Epithelial cell of prostate (primary cell): ENCODE results near the gene EXTL1.
A peak's percentile ranks its signal among the peaks of the same experiment; 100 is the strongest.

Experiments used
- DNase-seq: peaks from one replicate; pipeline ENCODE4 v3.0.0-alpha.2; 2011; ENCODE audit warnings: low read depth, low spot score
- H3K27ac ChIP-seq: fragments of 450-650 bp; 2 replicates; pipeline ENCODE4 v1.5.1; 2017; ENCODE audit warnings: mild to moderate bottlenecking

EXTL1 gene

DNA sequence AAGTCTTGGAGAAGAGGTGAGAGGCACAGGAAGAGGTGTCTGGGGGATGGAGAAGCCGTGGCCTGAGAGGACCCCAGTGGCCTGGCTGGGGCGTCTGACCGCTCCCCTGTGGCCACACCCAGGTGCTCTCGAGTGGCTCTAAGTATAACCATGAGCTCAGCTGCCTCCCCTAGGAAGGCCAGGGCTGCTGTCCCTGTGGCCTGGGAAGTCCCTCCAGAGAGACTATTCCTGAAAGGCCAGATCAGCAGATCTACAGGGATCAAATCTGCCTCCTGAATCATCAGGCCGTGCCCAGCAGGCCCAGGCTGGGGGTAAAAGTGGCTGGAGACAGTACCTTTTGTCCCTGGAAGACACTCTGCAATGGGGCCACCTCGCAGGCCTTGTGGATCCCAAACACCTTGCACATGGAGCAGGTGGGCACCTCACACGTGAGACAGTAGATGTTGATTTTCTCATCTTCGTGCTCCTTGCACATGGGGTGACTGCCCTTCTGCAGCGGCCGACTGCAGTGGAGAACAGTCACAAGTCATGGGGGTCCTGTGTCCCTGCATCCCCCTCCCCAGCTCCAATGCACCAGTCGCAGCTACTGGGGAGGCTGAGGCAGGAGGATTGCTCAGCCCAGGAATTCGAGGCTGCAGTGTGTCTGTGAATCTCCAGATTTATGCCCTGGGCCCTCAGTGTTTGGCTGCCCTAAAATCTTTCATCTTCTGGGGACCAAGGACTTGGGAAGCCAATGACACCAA, 39.4 kb downstream of the EXTL1 start:
- no peak overlapping the region for H3K27ac ChIP-seq
- DNase-seq = no peak

DNA sequence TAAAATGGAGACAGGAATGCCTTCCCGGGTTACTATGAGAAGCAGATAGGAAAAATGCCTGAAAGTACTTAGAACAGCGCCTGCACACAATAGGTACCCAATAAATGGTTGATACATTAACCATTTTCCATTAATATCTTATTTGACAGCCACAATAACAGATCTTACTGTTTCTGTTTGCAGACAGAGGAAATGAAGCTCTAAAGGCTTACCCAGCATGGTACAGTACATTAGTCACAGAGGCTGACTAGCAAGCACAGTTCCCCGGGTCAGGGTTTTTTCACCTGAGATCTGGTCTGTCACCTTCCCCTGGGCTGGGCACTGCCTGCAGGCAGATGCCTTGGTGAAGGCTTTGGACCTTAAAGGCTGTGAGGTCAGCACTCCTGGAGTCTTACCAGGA, 43.0 kb downstream of the EXTL1 start:
- DNase-seq = no peak
- no peak overlapping the region for H3K27ac ChIP-seq

DNA sequence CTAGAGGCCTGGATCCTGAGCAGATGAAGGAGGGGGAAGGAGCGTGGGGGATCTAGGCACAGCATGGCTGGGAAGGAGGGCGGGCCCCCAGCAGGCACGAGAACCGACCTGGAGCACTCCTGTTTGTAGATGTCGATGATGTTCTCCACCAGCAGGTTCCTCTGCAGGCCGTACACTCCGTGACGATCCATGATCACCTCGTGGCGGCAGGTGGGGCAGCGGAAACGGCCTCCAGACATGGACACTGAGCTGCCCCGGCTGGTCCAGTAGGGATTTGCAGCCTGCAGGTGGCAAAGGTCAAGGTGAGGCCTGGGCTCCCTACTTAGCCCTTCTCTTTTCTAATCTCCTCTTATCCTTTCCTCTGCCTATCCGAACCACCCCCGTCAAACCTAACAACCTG, 44.6 kb downstream of the EXTL1 start:
- H3K27ac ChIP-seq = no peak overlapping the region
- DNase-seq = no peak

DNA sequence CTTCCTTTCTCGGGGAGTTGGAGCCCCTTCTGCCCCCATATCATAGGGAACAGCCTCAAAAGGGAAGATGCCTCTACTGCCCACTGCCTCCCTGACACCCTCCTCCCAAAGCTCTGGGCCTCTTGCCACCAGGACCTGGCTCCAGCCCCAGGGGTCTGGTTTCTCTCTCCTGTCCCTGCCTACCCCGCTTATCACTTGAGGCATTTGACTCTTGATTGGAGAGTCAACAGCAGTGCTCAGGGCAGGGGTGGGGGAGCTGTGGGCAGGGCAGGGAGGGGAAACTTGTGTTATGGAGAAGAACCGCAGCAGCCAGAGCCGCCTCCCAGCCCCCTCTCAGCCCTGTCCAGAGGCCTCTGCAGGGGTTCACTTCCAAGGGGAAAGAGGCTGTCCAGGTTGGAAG, 45.3 kb downstream of the EXTL1 start:
- H3K27ac ChIP-seq = no peak overlapping the region

DNA sequence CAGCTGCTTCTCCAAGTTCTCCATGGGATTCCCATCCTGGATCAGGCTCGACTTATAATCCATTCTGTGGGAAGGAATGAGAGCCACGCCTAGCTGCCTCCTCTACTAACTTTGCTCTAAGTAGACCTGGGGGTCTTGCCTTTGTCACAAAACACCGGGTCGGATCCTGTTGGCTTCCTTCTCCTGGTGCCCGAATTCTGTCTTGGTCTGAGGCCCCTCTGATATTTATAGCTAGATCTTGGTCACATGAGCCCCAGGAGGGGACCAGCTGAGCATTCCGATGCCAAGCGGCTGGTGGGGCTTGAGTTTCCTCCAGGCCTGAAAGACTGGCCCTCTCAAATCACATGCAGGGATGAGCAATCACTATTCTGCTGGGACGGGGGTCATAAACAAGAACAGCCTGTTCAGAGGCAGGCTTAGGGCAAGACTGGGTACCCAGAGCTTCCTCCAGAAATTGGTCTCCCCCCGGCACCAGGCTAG, 45.9 kb downstream of the EXTL1 start, which contains the start of gene TRIM63:
TRIM63 (minus strand) TSS at position 199 of the 480 bp plus-strand sequence; CDS start at position 63, 136 bp downstream.
- H3K27ac ChIP-seq = peak within 1 kb of the TSS; percentile 21
- DNase-seq = no peak

More for the DNA sequence above, 45.3 kb downstream of the EXTL1 start:
- no peak for DNase-seq

DNA sequence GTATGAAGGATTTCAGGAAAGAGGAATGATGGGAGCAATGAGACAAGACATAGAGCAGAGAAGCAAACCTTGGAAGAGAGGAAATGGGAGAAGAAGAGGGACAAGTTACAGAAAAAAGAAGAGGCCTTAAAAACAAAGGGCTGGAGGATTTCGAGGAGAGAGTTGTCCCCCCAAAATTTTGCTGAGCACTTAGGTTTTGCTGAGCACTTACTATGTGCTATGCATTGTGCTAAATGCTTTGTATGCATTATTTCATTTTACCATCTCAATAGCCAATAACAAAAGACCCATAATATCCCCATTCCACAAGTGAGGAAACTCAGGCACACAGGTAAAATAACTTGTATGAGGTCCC, 48.3 kb downstream of the EXTL1 start:
- no peak overlapping the region for H3K27ac ChIP-seq
- DNase-seq = no peak

DNA sequence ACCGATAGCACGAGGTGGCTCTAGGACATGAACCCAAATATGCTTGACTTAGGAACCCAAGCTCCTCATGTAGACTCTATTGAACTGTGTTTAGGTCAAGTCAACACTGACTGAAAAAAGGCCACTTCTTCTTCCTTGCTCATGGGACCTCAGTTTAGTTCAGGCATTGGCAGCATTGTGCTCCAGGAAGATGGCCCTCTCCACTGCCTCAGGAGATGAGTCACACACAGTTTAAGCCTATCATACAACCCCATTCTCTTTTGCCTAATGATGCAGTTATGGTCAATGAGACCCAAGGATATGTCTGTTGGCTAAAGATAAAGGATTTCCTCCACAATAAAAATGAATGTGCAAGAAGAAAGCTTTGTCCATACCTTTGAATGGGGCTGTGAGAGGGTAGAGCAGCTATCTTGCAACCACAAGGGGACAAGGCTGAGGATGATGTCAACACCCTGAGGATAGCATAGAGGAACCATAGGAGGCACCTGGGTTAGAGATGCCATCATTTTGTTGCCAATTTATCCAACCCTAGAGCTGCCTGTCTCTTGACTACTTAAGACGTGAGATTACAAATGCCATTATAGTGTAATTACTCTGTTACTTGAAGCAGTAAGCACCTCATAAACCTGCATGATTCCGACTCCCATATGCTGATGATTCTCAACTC, 48.9 kb downstream of the EXTL1 start:
- no peak overlapping the region for H3K27ac ChIP-seq
- no peak for DNase-seq

DNA sequence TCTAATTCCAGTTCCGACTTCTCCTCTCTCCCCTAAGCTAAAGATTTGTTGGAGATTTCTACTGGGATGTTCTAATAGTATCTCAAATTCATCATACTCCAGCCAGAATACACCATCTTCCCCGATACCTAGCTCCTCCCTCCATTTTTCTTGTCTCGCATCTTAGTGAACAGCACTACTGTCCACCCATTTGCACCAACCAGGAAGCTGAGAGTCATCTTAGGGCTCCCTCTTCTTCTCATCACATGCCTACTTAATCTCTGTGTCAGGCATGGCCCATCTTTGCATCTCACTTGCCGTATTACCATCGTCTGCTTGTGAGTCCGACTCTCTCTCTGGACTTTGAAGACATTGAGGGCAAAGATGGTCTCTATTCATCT, 49.4 kb downstream of the EXTL1 start:
- DNase-seq = no peak
- H3K27ac ChIP-seq = no peak overlapping the region

DNA sequence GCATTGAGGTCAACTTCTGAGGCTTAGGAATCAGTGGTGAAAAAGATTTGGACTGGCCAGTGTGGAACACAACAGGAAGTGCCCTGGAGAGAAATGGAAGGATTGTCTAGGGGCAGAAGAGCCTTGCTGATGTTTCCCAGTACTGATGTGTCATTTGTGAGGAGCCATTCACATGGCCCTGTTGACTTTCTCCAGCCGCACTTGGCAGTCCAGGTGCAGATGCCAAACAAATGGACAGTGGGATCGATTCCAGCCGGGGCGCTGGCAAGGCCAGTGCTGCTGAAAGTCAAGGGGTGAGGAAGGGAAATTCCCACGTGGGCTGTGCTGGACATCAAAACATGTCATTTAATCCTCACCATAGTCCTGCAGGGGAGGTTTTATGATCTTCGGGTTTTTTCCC, 50.7 kb downstream of the EXTL1 start:
- H3K27ac ChIP-seq = no peak overlapping the region
- DNase-seq = no peak

DNA sequence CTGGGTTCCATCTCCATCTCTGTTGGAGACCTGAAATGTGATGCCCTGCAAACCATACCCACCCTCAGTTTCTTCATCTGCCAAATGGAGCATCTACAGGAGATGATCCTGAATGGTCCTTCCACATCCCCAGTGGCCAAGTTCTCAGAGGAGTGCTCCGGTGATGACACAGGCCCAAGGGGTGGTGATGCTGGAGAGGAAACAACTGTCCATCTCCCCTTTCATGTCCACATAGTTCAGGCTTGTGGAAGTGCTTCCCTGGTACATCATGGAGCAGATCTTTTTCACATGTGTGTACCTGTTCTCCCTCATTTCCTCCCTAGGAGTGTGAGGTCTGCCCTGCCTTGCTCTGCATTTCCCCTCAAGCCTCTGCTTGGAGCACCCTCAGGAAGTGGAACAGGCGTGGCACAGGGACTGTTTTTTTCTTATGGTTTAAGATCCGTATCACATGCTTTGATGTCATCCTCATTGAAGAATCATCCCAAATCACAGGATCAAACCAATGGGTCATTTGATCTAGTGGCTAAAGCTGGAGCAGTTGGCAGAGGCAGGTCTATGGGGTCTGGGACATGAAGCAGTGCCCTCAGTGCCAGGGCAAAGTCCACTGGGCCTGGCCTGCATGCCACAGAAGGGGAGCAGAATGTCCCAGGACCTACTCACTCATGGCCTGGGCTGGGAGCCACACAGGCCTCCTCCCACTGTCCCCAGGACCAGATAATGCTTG, 54.0 kb downstream of the EXTL1 start:
- H3K27ac ChIP-seq = no peak overlapping the region
- no peak for DNase-seq

DNA sequence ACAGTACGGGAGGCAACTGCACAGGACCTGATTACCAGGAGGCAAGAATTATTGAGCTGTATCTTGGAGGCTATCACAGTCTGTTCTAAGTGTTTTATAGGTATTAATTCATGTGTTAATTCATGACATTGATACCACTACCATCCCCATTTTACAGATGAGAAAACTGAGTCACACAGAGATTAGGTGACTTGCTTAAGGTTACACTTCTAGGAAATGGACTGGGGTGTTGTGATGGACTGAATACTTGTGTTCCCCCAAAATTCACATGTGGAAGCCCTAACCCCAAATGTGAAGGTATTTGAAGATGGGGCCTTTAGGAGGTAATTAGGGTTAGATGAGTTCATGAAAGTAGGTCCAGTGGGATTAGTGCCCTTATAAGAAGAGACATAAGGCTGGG, 55.9 kb downstream of the EXTL1 start:
- no peak for DNase-seq
- H3K27ac ChIP-seq = no peak overlapping the region

DNA sequence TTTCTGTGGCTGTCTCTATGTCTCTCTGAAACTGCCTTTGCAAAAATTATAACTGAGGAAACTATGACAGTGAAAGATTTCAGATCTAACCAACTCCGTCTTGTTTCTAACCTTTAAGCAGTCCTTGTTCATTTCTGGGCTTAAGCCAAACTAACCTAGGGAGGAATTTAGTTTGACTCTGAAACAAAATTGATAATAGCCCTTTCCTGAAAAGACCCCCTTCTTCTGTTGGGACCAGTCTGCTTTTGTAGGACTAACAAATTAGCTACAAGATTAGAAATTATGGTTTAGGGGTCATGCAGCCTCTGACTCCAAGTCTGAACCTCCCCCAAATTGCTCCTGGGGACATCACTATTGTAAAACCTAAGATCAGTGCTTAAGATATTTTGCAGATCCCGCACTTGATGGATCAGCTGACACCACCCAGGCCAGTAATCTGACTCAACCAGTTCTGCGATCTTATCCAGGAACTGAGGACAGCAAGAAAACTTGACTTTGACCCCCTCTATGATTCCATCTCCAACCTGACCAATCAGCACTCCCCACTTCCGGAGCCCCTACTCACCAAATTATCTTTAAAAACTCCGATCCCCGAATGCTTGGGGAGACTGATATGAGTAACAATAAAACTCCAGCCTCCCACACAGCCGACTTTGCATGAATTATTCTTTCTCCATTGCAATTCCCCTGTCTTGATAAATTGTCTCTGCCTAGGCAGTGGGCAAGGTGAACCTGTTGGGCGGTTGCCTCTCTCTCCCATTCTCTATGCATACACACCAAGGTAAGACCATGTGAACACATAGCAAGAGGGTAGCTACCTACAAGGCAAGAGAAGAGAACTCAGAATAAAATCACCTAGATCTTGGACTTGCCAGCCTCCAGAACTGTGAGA, 57.0 kb downstream of the EXTL1 start:
- no peak for DNase-seq
- H3K27ac ChIP-seq = no peak overlapping the region

DNA sequence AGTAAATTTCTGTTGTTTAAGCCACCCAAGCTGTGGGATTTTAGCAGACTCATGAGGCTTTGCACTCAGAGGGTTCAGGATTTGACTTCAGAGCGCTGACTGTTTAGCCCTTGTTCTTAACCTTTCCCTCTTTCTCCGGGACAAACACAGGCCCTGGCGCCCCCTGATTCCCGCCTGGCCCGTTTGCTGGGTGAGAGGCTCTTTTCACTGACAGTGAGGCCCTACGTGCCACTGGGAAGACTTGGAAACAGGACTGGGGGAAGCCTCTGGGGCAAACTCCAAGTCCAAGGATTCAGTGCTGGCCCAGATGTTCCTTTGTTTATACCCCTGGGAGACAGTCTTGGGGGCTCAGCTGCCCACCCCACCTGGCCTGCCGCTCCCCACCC, 57.6 kb downstream of the EXTL1 start:
- H3K27ac ChIP-seq = no peak overlapping the region
- DNase-seq = no peak

DNA sequence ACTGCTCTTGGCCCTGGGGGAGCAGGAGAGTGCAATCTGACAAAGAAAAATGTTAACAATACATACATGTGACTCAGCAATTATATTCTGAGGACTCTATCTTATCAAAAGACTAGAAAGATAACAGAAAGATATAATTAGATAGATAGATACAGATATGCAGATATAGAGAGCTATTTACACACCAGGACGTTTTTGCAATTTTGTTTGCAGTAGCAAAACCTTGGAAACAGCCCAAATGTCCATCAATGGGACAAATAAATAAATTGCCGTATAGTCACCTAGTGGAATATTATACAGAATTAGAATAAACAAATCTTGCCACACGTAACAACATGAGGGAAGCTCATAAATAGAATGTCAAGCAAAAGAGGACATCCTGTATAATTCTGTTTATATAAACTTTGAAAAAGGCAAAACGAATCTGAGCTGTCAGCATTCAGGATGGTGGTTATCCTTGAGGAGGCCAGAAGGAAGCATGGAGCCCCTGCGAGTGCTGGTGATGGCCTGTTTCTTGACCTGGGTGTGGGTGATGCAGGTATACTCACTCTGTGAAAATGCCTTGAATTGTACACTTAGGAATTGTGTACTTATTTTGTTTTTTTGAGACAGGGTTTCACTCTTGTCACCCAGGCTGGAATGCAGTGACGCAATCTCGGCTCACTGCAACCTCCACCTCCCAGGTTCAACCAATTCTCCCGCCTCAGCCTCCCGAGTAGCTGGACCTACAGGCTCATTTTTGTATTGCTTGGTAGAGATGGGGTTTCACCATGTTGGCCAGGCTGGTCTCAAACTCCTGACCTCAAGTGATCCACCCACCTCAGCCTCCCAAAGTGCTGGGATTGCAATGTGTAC, 58.6 kb downstream of the EXTL1 start:
- no peak overlapping the region for H3K27ac ChIP-seq
- DNase-seq = no peak

DNA sequence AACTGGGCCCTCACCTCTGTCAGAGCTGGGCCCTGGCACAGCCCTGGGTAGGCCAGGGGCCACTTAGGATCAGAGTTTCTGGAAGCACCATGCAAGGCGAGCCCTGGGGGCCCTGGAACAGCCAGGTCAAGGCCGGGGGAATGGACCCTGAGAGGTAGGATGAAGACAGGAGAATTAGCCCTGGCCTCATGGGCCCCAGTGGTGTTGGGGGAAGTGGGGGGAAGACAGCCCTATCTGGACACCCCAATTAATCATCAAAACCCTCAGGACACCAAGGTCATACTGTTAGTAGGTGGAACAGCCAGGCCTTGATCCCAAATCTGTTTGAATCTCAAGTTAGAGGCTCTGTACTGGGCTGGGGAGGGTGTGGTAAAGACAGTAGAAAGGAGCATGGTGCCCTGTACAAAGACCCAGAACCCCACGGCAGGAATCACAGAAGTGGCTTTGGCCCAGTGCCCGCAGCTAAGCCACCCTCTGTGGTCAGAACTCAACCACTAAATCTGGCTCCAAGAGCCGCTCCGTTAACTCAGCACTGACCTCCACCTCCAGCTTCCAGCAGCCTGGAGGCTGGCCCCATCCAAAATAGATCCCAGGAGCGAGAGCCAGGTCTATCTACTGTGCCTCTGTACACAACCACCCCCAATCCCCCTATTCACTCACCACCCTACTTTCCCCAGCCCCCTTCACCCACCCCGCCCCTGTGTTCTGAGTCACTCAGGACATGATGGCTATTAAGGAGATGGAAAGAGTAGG, 59.9 kb downstream of the EXTL1 start:
- DNase-seq = no peak

DNA sequence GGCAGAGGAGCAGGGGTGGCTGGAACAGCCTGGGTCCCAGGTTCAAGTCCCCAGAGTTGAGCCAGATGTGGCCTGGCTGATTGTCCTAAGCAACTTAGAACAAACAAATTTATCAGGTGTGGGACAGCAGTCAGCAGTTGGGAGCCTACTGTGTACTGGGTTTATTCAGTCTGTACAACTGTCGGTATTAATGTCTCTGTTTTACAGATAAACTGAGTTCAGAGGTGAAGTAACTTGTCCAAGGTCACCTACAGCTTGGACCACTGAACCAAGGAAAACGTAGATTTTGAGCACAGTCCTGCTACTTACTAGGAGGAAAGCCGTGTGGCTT, 60.4 kb downstream of the EXTL1 start:
- H3K27ac ChIP-seq = no peak overlapping the region
- no peak for DNase-seq

More for the DNA sequence above, 59.9 kb downstream of the EXTL1 start:
- H3K27ac ChIP-seq = no peak overlapping the region

DNA sequence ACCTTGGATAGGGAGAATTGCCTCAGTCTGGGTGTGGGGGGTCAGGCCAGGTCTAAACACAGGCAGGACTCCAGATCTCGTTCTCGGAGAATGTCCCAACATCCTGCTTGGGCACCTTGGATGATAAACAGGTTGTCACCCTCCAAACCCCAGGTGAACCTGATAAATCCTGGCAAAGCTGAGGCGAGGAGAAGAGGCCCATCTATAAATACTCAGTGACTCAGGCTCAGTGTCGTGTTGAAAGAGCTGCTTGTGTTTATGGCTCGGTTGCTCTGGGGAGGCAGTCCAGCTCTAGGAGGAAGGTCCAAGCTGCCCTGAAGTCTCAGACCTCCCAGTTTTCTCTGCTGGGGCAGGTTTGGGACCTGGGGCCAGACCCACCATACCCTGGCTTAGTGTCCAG, 61.6 kb downstream of the EXTL1 start:
- no peak overlapping the region for H3K27ac ChIP-seq
- no peak for DNase-seq

DNA sequence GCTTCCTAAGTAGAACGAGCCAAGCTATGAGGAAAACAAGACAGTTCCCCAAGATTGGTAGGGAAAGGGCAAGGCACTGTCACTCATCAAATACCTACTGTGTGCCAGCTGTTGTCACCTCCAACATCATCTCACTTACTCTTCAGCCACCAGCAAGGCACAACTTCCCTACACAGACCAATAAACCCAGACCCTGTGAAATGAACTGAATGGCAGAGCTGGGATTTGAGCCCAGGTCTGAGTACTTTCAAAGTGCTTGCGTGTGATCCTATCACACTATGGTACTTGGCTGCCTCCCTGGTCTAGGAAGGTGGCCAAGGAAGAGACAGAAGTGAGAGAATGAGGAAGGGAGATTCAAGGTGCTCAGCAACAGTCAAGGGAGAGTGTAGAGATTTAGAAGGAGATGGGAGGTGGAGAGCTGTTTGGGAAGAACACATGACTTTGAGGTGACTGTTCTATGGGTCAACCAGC, 62.6 kb downstream of the EXTL1 start:
- DNase-seq = no peak

DNA sequence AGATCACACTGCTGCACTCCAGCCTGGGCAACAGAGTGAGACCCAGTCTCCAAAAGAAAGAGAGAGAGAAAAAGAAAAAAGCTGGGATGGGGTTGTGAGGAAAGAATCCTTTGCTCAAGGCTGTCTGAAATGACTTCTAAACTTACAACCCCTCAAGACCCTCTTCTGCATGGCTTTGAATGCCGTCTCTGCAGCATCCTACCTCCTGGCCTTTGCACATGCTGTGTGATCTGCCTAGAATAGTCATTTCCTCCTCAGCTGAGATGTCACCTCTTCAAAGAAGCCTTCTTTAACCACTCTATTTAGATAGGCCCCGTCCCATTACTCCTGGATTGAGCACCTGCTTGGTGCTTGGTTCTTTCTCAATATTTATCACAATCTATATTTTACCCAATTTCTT, 63.3 kb downstream of the EXTL1 start:
- DNase-seq = no peak
- H3K27ac ChIP-seq = no peak overlapping the region

More for the DNA sequence above, 62.6 kb downstream of the EXTL1 start:
- H3K27ac ChIP-seq = no peak overlapping the region
